H9 (cell line): ENCODE results near the gene VLDLR. TPM values are rescaled to one million over a fixed set of nuclear protein-coding genes. Genes with fewer than 3 reads are reported as not detected.

Experiments used
- DNase-seq: peaks from one replicate; pipeline ENCODE4 v3.0.0-alpha.2; 2017
- H2AFZ ChIP-seq: one replicate; pipeline ENCODE4 v1.6.1; 2013; ENCODE audit warnings: mild to moderate bottlenecking, low read length, control low read depth, moderate library complexity
- H2AK5ac ChIP-seq: 2 replicates; pipeline ENCODE4 v1.6.1; 2013; ENCODE audit warnings: low read length, control low read depth, mixed read lengths; ENCODE audit not compliant: insufficient read length
- H2BK120ac ChIP-seq: one replicate; pipeline ENCODE4 v1.6.1; 2013; ENCODE audit warnings: low read depth, mild to moderate bottlenecking, low read length, control low read depth, inconsistent platforms; ENCODE audit not compliant: poor library complexity, severe bottlenecking
- H2BK12ac ChIP-seq: 2 replicates; pipeline ENCODE4 v1.6.1; 2013; ENCODE audit warnings: low read length, control low read depth, mixed read lengths, low read depth; ENCODE audit not compliant: insufficient read length
- H2BK15ac ChIP-seq: 2 replicates; pipeline ENCODE4 v1.6.1; 2013; ENCODE audit warnings: low read depth, low read length, control low read depth
- H2BK20ac ChIP-seq: one replicate; pipeline ENCODE4 v1.6.1; 2013; ENCODE audit warnings: low read depth, mild to moderate bottlenecking, low read length, control low read depth, inconsistent platforms; ENCODE audit not compliant: poor library complexity, severe bottlenecking
- H2BK5ac ChIP-seq: 2 replicates; pipeline ENCODE4 v1.6.1; 2013; ENCODE audit warnings: low read length, control low read depth, mixed read lengths; ENCODE audit not compliant: insufficient read length
- H3K14ac ChIP-seq: 2 replicates; pipeline ENCODE4 v1.6.1; 2013; ENCODE audit warnings: low read length, control low read depth; ENCODE audit not compliant: insufficient read depth
- H3K18ac ChIP-seq: 2 replicates; pipeline ENCODE4 v1.6.1; 2013; ENCODE audit warnings: low read depth, mild to moderate bottlenecking, mixed read lengths, low read length, control low read depth; ENCODE audit not compliant: insufficient read length
- H3K23ac ChIP-seq: 2 replicates; pipeline ENCODE4 v1.6.1; 2013; ENCODE audit warnings: low read length, control low read depth, mixed read lengths, low read depth; ENCODE audit not compliant: insufficient read length
- H3K23me2 ChIP-seq: 2 replicates; pipeline ENCODE4 v1.6.1; 2013; ENCODE audit warnings: low read depth, mild to moderate bottlenecking, mixed read lengths, low read length, control low read depth; ENCODE audit not compliant: insufficient read length, poor library complexity, severe bottlenecking
- H3K27ac ChIP-seq: 2 replicates; pipeline ENCODE4 v1.5.1; 2013; ENCODE audit warnings: low read length, control low read depth, mixed read lengths, low read depth; ENCODE audit not compliant: insufficient read length
- H3K27me3 ChIP-seq: 2 replicates; pipeline ENCODE4 v1.6.1; 2013; ENCODE audit warnings: low read length, control low read depth, inconsistent platforms; ENCODE audit not compliant: insufficient read depth
- H3K4ac ChIP-seq: 2 replicates; pipeline ENCODE4 v1.6.1; 2013; ENCODE audit warnings: low read depth, mild to moderate bottlenecking, control low read depth, inconsistent platforms, low read length, moderate library complexity
- H3K4me1 ChIP-seq: 2 replicates; pipeline ENCODE4 v1.6.1; 2013; ENCODE audit warnings: low read length, control low read depth, inconsistent platforms; ENCODE audit not compliant: insufficient read depth
- H3K4me2 ChIP-seq: 2 replicates; pipeline ENCODE4 v1.6.1; 2013; ENCODE audit warnings: low read length, control low read depth, mixed read lengths; ENCODE audit not compliant: insufficient read length, insufficient read depth
- H3K56ac ChIP-seq: 2 replicates; pipeline ENCODE4 v1.6.1; 2013; ENCODE audit warnings: low read depth, mild to moderate bottlenecking, mixed read lengths, low read length, control low read depth; ENCODE audit not compliant: insufficient read length
- H3K79me1 ChIP-seq: 2 replicates; pipeline ENCODE4 v1.6.1; 2013; ENCODE audit warnings: low read depth, mild to moderate bottlenecking, moderate library complexity, low read length, control low read depth, inconsistent platforms; ENCODE audit not compliant: insufficient read depth, poor library complexity, severe bottlenecking
- H3K79me2 ChIP-seq: 2 replicates; pipeline ENCODE4 v1.6.1; 2013; ENCODE audit warnings: low read length, control low read depth, inconsistent platforms; ENCODE audit not compliant: insufficient read depth
- H3K9ac ChIP-seq: 2 replicates; pipeline ENCODE4 v1.6.1; 2013; ENCODE audit warnings: low read length, control low read depth, mixed read lengths; ENCODE audit not compliant: insufficient read length; ENCODE audit errors: extremely low read depth
- H3K9me3 ChIP-seq: one replicate; pipeline ENCODE4 v1.6.1; 2013; ENCODE audit warnings: low read depth, low read length, inconsistent platforms; ENCODE audit not compliant: control insufficient read depth
- H3T11ph ChIP-seq: one replicate; pipeline ENCODE4 v1.6.1; 2013; ENCODE audit warnings: mild to moderate bottlenecking, low read length, control low read depth, inconsistent platforms
- H4K20me1 ChIP-seq: one replicate; pipeline ENCODE4 v1.6.1; 2013; ENCODE audit not compliant: control insufficient read depth, insufficient read length, insufficient read depth
- H4K5ac ChIP-seq: 2 replicates; pipeline ENCODE4 v1.6.1; 2013; ENCODE audit warnings: low read depth, mild to moderate bottlenecking, mixed read lengths, low read length, control low read depth; ENCODE audit not compliant: insufficient read length
- H4K8ac ChIP-seq: replicated peaks from 2 replicates; pipeline ENCODE4 v1.6.1; 2013; ENCODE audit warnings: low read length, control low read depth, mixed read lengths, low read depth; ENCODE audit not compliant: insufficient read length
- H4K91ac ChIP-seq: 2 replicates; pipeline ENCODE4 v1.6.1; 2013; ENCODE audit warnings: low read depth, mild to moderate bottlenecking, moderate library complexity, mixed read lengths, low read length, control low read depth; ENCODE audit not compliant: insufficient read length
- H3K27ac Mint-ChIP-seq, 3 experiments: 2 replicates in 2 of 3; 3 replicates in 1 of 3; pipeline ENCODE4 v1.8.0; 2020 to 2021; ENCODE audit warnings: mixed read lengths in 3 of 3, mild to moderate bottlenecking in 1 of 3, moderate library complexity in 1 of 3
- H3K27me3 Mint-ChIP-seq: 2 replicates; pipeline ENCODE4 v1.8.0; 2021; ENCODE audit warnings: low read depth, mild to moderate bottlenecking, moderate library complexity, mixed read lengths
- H3K36me3 Mint-ChIP-seq, 3 experiments: 2 replicates in 2 of 3; 3 replicates in 1 of 3; pipeline ENCODE4 v1.8.0; 2020 to 2021; ENCODE audit warnings: low read depth in 3 of 3, mixed read lengths in 3 of 3; ENCODE audit not compliant: insufficient read depth in 1 of 3
- H3K4me1 Mint-ChIP-seq, 2 experiments: 2 replicates each; pipeline ENCODE4 v1.8.0; 2020; ENCODE audit warnings: mixed read lengths in 2 of 2
- H3K4me3 Mint-ChIP-seq, 2 experiments: 2 replicates in 1 of 2; 3 replicates in 1 of 2; pipeline ENCODE4 v1.8.0; 2020 to 2021; ENCODE audit warnings: mild to moderate bottlenecking in 2 of 2, mixed read lengths in 2 of 2, moderate library complexity in 1 of 2
- H3K9me3 Mint-ChIP-seq, 2 experiments: 2 replicates in 1 of 2; 3 replicates in 1 of 2; pipeline ENCODE4 v1.8.0; 2020; ENCODE audit warnings: mild to moderate bottlenecking in 2 of 2, mixed read lengths in 2 of 2, moderate library complexity in 1 of 2
- CTCF ChIP-seq: fragments of 200-600 bp; sonication (generic); conservative IDR thresholded peaks from 3 replicates; pipeline ENCODE4 v1.8.0; 2021; ENCODE audit warnings: antibody characterized with exemption, mild to moderate bottlenecking
- WGBS: extraction: QIAGEN DNeasy Blood & Tissue Kit; methylation state at CpG from one replicate; pipeline ENCODE4 v1.1.7; 2013; ENCODE audit warnings: missing lambda C conversion rate, low lambda C conversion rate, mixed read lengths; ENCODE audit not compliant: insufficient read length; ENCODE audit errors: extremely low coverage; 5-methylcytosine and 5-hydroxymethylcytosine counted together
- total RNA-seq: library from RNA; stranded (reverse); gene quantifications from 2 replicates; pipeline ENCODE4 v1.2.1, GENCODE V29; 2021

The VLDLR gene
- total RNA-seq, 1 experiment from 2014 or later, result 19.1 TPM

- DNase-seq, result no peak
- H3K79me1 ChIP-seq, result no peaks in the 10 kb centered on the region
- no peak overlapping the region for H3K23ac ChIP-seq
- no peak overlapping the region for H4K8ac ChIP-seq
- no peaks in the 10 kb centered on the region for H3K4me1 ChIP-seq
- Mint-ChIP-seq H3K36me3 (peaks cover 39 to 90% (median 82%) of the 10 kb centered on the region in 3 experiments; a peak in 6 of 7 replicates), H3K9me3 (no peaks in the 10 kb centered on the region), H3K27me3 (no peaks in the 10 kb centered on the region), H3K4me1 (no peaks in the 10 kb centered on the region), H3K4me3 (no peak overlapping the region), H3K27ac (no peak overlapping the region)
- no peak overlapping the region for H2BK15ac ChIP-seq
- no peak overlapping the region for H4K91ac ChIP-seq
- H3K23me2 ChIP-seq, result no peaks in the 10 kb centered on the region
- no peaks in the 10 kb centered on the region for H3K9me3 ChIP-seq
- no peak overlapping the region for H3K27ac ChIP-seq
- no peak overlapping the region for H2BK12ac ChIP-seq
- no peak overlapping the region for H3K4ac ChIP-seq
- no peak overlapping the region for H3K9ac ChIP-seq
- no peak overlapping the region for H3K18ac ChIP-seq
- no CpG with 5 or more reads among the region's 1 CpG for WGBS
- H4K5ac ChIP-seq, result no peak overlapping the region
- H2BK5ac ChIP-seq, result no peak overlapping the region
- H4K20me1 ChIP-seq, result no peaks in the 10 kb centered on the region
- no peak for TF ChIP-seq CTCF
- H2BK20ac ChIP-seq, result no peak overlapping the region
- no peak overlapping the region for H2AK5ac ChIP-seq
- H3K56ac ChIP-seq, result no peak overlapping the region
- no peak overlapping the region for H3K4me2 ChIP-seq
- H3T11ph ChIP-seq, result no peak overlapping the region
- H3K27me3 ChIP-seq, result no peaks in the 10 kb centered on the region
- H2BK120ac ChIP-seq, result no peak overlapping the region
- H2AFZ ChIP-seq, result no peak overlapping the region
- H3K79me2 ChIP-seq, result no peaks in the 10 kb centered on the region
- H3K14ac ChIP-seq, result no peak overlapping the region
These were observed 19.0 kb downstream of the VLDLR start for GRCh38 chr9:2640570-2640969.
